KMS-11 (cell line): Measurements from ENCODE around the gene GRIP2.

Source experiments
- H2AFZ ChIP-seq: fragments of 200-600 bp; sonication (generic); 2 replicates; pipeline ENCODE4 v1.6.1; 2016; ENCODE audit warnings: antibody characterized with exemption, mixed run types, low read depth
- H3K27ac ChIP-seq: fragments of 200-600 bp; sonication (generic); 2 replicates; pipeline ENCODE4 v1.6.1; 2016; ENCODE audit warnings: mild to moderate bottlenecking, mixed run types
- H3K27me3 ChIP-seq: fragments of 200-600 bp; sonication (generic); 2 replicates; pipeline ENCODE4 v1.6.1; 2017; ENCODE audit warnings: mild to moderate bottlenecking, low read depth, mixed run types, moderate library complexity; ENCODE audit not compliant: insufficient read depth
- H3K36me3 ChIP-seq: fragments of 200-600 bp; sonication (generic); 2 replicates; pipeline ENCODE4 v1.6.1; 2017; ENCODE audit warnings: mild to moderate bottlenecking, mixed run types; ENCODE audit not compliant: insufficient read depth
- H3K4me1 ChIP-seq: fragments of 200-600 bp; sonication (generic); 2 replicates; pipeline ENCODE4 v1.6.1; 2016; ENCODE audit warnings: mild to moderate bottlenecking, low read depth, mixed run types; ENCODE audit not compliant: poor library complexity, severe bottlenecking
- H3K4me2 ChIP-seq: fragments of 200-600 bp; sonication (generic); 2 replicates; pipeline ENCODE4 v1.7.0; 2016; ENCODE audit warnings: mild to moderate bottlenecking, mixed run types
- H3K4me3 ChIP-seq: fragments of 200-600 bp; sonication (generic); IDR thresholded peaks from 2 replicates; pipeline ENCODE4 v1.6.1; 2017; ENCODE audit warnings: low read depth, low read length, mixed read lengths; ENCODE audit not compliant: insufficient read depth
- H3K79me2 ChIP-seq: fragments of 200-600 bp; sonication (generic); 2 replicates; pipeline ENCODE4 v1.6.1; 2016; ENCODE audit warnings: low read depth, mixed run types; ENCODE audit not compliant: insufficient read depth
- H3K9ac ChIP-seq: fragments of 200-600 bp; sonication (generic); 2 replicates; pipeline ENCODE4 v1.6.1; 2016; ENCODE audit warnings: mild to moderate bottlenecking, mixed run types
- H4K20me1 ChIP-seq: fragments of 200-600 bp; sonication (generic); 2 replicates; pipeline ENCODE4 v1.6.1; 2016; ENCODE audit warnings: mild to moderate bottlenecking, mixed run types; ENCODE audit not compliant: insufficient read depth
- TF ChIP-seq, protein P1 (sequence below): fragments of 200-600 bp; sonication (generic); conservative IDR thresholded peaks from 2 replicates; pipeline ENCODE4 v1.6.1; 2017; ENCODE audit warnings: low read depth, mild to moderate bottlenecking, antibody characterized with exemption, low read length, moderate library complexity, mixed read lengths

GRIP2 gene

DNA sequence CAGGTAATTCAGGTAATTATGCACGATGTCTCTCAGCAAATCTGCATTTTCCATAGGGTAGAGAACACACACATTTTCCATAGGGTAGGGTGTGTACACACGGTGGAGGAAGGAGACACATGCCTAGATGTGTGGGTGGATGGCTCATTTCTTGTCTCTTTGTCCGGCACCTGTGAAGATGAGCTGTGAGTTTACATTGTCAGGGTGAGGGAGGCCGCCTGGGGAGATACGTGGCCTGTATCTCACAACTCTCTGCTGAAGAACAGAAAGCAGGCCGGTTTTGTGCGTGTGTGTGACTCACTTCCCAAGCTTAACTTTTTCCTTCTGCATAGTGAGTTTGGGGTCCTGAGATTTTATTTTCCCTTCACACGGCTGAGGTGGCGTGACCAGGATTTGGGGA is 77.4 kb downstream of the GRIP2 start:
- Histone ChIP-seq H3K36me3 (no peaks in the 10 kb centered on the region), H3K27ac (no peak overlapping the region)

DNA sequence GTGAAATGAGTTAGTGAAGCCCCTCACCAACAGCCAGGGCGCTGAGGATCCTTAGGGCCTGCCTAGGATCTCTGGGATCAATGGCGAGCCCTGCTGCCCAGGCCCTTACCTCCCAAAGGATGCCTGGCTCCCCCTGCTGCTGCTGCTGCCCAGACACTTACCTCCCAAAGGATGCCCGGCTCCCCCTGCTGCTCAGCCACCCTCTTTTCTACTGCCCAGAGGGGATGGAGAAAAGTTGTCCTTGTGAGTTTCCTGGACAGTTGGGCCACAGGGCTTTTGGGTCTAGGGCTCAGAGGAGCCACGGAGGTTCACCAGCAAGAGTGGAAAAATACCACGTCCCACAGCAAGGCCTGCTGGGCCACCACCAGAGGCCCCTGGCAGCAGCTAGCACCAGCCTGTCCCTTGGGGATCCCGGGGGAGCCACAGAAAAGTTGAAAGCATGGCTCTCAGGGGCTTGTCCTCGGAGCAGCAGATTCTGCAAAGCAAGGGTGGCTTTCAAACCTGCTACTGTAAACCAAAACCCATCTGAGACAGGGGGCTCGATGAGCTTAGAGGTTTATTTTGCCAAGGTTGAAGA is 78.3 kb downstream of the GRIP2 start:
- Histone ChIP-seq H3K4me1 (no peaks in the 10 kb centered on the region), H3K9ac (no peak overlapping the region), H3K36me3 (no peaks in the 10 kb centered on the region), H3K79me2 (no peaks in the 10 kb centered on the region), H3K27me3 (no peaks in the 10 kb centered on the region), H3K27ac (no peak overlapping the region), H4K20me1 (no peaks in the 10 kb centered on the region), H3K4me2 (no peak overlapping the region), H3K4me3 (no peak overlapping the region), H2AFZ (no peak overlapping the region)
- TF ChIP-seq, protein P1, sequence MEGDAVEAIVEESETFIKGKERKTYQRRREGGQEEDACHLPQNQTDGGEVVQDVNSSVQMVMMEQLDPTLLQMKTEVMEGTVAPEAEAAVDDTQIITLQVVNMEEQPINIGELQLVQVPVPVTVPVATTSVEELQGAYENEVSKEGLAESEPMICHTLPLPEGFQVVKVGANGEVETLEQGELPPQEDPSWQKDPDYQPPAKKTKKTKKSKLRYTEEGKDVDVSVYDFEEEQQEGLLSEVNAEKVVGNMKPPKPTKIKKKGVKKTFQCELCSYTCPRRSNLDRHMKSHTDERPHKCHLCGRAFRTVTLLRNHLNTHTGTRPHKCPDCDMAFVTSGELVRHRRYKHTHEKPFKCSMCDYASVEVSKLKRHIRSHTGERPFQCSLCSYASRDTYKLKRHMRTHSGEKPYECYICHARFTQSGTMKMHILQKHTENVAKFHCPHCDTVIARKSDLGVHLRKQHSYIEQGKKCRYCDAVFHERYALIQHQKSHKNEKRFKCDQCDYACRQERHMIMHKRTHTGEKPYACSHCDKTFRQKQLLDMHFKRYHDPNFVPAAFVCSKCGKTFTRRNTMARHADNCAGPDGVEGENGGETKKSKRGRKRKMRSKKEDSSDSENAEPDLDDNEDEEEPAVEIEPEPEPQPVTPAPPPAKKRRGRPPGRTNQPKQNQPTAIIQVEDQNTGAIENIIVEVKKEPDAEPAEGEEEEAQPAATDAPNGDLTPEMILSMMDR = 0 out of 2 replicates have a peak, but pooled peaks have one; percentile 30

More for the DNA sequence above, 77.4 kb downstream of the GRIP2 start:
- no peaks in the 10 kb centered on the region for H4K20me1 ChIP-seq
- H3K4me3 ChIP-seq = no peak overlapping the region
- no peaks in the 10 kb centered on the region for H3K79me2 ChIP-seq
- TF ChIP-seq, protein P1 = no peak
- H2AFZ ChIP-seq = no peak overlapping the region
- no peak overlapping the region for H3K4me2 ChIP-seq
- no peaks in the 10 kb centered on the region for H3K4me1 ChIP-seq
- no peak overlapping the region for H3K9ac ChIP-seq
- no peaks in the 10 kb centered on the region for H3K27me3 ChIP-seq

DNA sequence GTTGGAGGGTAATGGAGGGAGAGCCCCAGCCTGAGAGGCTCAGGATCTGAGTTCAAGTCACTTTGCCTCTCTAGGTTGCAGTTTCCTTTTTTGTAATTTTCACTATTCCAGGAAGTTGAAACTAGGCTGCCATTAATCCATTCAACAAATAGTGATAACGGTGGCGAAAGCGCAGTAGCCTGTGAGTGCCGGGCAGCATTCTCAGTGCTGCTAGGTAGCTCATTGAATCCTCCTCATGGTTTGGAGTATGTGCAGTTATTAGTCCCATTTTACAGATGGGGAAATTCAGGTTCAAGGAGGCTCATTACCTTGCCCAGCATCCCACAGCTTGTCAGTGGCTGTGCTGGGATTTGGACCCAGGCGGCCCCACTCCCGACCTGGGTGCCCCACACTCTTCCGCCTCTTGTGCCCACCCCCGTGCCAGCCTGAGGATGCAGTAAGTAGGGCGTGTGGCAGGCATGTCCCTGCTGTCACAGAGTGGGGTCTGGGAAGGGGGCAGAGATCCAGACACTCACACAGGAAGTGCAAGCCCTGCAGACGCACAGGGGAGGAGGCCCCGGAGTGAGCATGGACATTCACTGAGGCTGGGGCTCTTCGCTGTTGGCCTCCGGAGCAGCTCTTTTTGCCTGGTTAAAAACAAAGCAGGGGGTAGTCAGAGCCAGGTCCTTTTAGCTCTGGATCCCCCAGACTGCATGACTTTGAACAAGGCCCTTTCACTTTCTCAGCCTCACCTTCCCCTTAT is 79.0 kb downstream of the GRIP2 start:
- H3K27ac ChIP-seq = no peak overlapping the region
- H3K4me3 ChIP-seq = no peak overlapping the region
- no peak overlapping the region for H3K9ac ChIP-seq
- H3K79me2 ChIP-seq = no peaks in the 10 kb centered on the region
- no peak overlapping the region for H2AFZ ChIP-seq
- H3K36me3 ChIP-seq = no peaks in the 10 kb centered on the region
- no peaks in the 10 kb centered on the region for H4K20me1 ChIP-seq
- H3K27me3 ChIP-seq = no peaks in the 10 kb centered on the region
- TF ChIP-seq, protein P1 = no peak
- H3K4me1 ChIP-seq = no peaks in the 10 kb centered on the region
- no peak overlapping the region for H3K4me2 ChIP-seq

DNA sequence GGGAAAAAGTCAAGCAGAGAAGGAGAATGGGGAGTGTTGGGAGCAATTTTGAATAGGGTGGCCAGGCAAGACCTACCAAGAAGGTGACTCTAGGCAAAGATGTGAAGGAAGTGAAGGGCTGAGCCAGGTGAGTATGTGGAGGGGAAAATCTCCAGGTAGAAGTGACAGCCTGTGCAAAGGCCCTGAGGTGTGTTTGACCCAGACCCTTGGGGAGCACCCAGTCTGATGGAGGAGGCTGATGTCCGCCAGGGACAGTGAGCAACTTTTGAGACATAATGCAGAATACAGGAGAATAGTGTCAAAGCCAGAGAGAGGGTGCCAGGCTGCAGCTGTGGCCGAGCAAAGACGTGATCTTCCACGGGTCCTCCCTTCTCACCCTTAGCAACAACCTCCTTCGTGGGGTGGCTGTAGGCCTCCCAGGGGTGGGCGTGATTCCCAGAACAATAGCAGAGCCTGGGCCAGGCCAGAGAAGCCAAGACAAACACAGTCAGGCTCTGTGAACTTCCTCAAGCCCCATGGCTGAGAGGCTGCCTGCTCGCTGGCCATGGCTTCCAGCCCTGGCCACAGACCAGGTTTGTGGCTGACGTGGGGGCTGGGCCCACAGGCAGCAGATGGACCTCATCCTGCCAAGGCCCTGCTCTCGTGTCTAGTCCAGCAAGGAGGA is 79.7 kb downstream of the GRIP2 start:
- H3K4me2 ChIP-seq = no peak overlapping the region

More for the DNA sequence above, 79.7 kb downstream of the GRIP2 start:
- H2AFZ ChIP-seq = no peak overlapping the region
- no peaks in the 10 kb centered on the region for H4K20me1 ChIP-seq
- H3K27me3 ChIP-seq = no peaks in the 10 kb centered on the region
- no peak overlapping the region for H3K27ac ChIP-seq
- TF ChIP-seq, protein P1 = no peak
- no peak overlapping the region for H3K4me3 ChIP-seq
- no peaks in the 10 kb centered on the region for H3K79me2 ChIP-seq
- H3K36me3 ChIP-seq = no peaks in the 10 kb centered on the region
- no peaks in the 10 kb centered on the region for H3K4me1 ChIP-seq
- H3K9ac ChIP-seq = no peak overlapping the region
